Lung (tissue), 12 donors: Measurements from ENCODE around the gene PRXL2A. TPM values are rescaled to one million over a fixed set of nuclear protein-coding genes. Genes with fewer than 3 reads are reported as not detected.

Experiments used
- ATAC-seq: fragments of 200-7000 bp; cut with Tn5 transposase; one replicate; pipeline ENCODE4 v1.9.1; 2020; ENCODE audit warnings: moderate number of reproducible peaks; ENCODE audit not compliant: insufficient read depth, low FRiP score
- DNase-seq, 3 donors: peaks; one replicate each; pipeline ENCODE4 v3.0.0-alpha.2; 2013 to 2017
- H3K27ac ChIP-seq, 2 donors: one replicate each; pipeline ENCODE4 v1.5.1; 2013; ENCODE audit warnings: mild to moderate bottlenecking in 2 of 2, moderate library complexity in 2 of 2, control low read depth in 1 of 2, inconsistent platforms in 1 of 2, low read depth in 1 of 2, low read length in 1 of 2
- H3K27me3 ChIP-seq, 3 donors: one replicate each; pipeline ENCODE4 v1.5.1; 2013; ENCODE audit warnings: low read length in 2 of 3; ENCODE audit not compliant: control insufficient read depth in 3 of 3, insufficient read depth in 3 of 3
- H3K36me3 ChIP-seq, 4 donors: one replicate each; pipeline ENCODE4 v1.5.1; 2013; ENCODE audit warnings: low read length in 4 of 4, mild to moderate bottlenecking in 1 of 4, moderate library complexity in 1 of 4; ENCODE audit not compliant: control insufficient read depth in 4 of 4, insufficient read depth in 4 of 4
- H3K4me1 ChIP-seq, 5 donors: one replicate each; pipeline ENCODE4 v1.5.1; 2013; ENCODE audit warnings: low read length in 5 of 5, mild to moderate bottlenecking in 2 of 5, moderate library complexity in 1 of 5; ENCODE audit not compliant: control insufficient read depth in 5 of 5, insufficient read depth in 5 of 5
- H3K4me3 ChIP-seq: one replicate; pipeline ENCODE4 v1.5.1; 2013; ENCODE audit warnings: mild to moderate bottlenecking, control low read depth, moderate library complexity
- H3K9ac ChIP-seq, 2 donors: one replicate each; pipeline ENCODE4 v1.5.1; 2013; ENCODE audit warnings: low read length in 2 of 2, control low read depth in 1 of 2; ENCODE audit not compliant: insufficient read depth in 1 of 2
- H3K9me3 ChIP-seq, 4 donors: one replicate each; pipeline ENCODE4 v1.5.1; 2013; ENCODE audit warnings: low read length in 3 of 4, mild to moderate bottlenecking in 1 of 4, moderate library complexity in 1 of 4; ENCODE audit not compliant: control insufficient read depth in 4 of 4, insufficient read depth in 3 of 4
- CTCF ChIP-seq: IDR thresholded peaks from 2 replicates; pipeline ENCODE4 v1.5.1; 2012; ENCODE audit warnings: mild to moderate bottlenecking; ENCODE audit errors: control extremely low read depth, extremely low read depth
- WGBS, 2 donors: extraction: QIAGEN DNeasy Blood & Tissue Kit; methylation state at CpG; one replicate each; pipeline ENCODE4 v1.1.7; 2013; 5-methylcytosine and 5-hydroxymethylcytosine counted together
- polyA plus RNA-seq, 2 donors: library from polyadenylated mRNA; stranded (reverse); fragments of 200-250 nt; gene quantifications; one replicate each; pipeline ENCODE4 v1.2.1, GENCODE V29; 2013
- total RNA-seq, 2 donors: library from RNA; depleted of rRNA in 1 of 2; stranded (reverse); fragments of >200 nt in 1 of 2; gene quantifications; one replicate each; pipeline ENCODE4 v1.2.1, GENCODE V29; 2014 to 2021
- donor health status: control.
- donor health status: control.
- donor health status: Bipolar disorder and iron deficiency.
- donor health status: healthy.
- donor health status: DM: yes; HTN: yes; CAD: no.

The PRXL2A gene
- total and polyA plus RNA-seq, 4 donors: 18.2 to 59.5 (median 37.0) TPM

GRCh38 chr10:80472234-80473095 lies 64.1 kb downstream of the PRXL2A start:
- Histone ChIP-seq H3K4me1 (peaks cover 7 to 50% (median 17%) of the 10 kb centered on the region in 5 donors), H3K9ac (no peak overlapping the region), H3K27ac (peak overlapping the region in 1 of 2 donors; percentile 85), H3K4me3 (no peak overlapping the region), H3K36me3 (peaks cover 0 to 34% (median 4%) of the 10 kb centered on the region in 4 donors), H3K27me3 (no peaks in the 10 kb centered on the region), H3K9me3 (no peaks in the 10 kb centered on the region)
- 51 to 70% methylated on average over 9 of the region's 9 CpGs for WGBS, 2 donors
- DNase-seq (no peak), ATAC-seq (no peak)
- no peak for TF ChIP-seq CTCF

- no peak overlapping the region for H3K9ac ChIP-seq
- no peaks in the 10 kb centered on the region for H3K9me3 ChIP-seq
- no peak for DNase-seq
- TF ChIP-seq CTCF: no peak
- H3K27ac ChIP-seq: peak overlapping the region in 1 of 2 donors; percentile 85
- 77 to 85% methylated on average over 3 of the region's 3 CpGs for WGBS, 2 donors
- peaks cover 0 to 36% (median 4%) of the 10 kb centered on the region in 4 donors for H3K36me3 ChIP-seq
- no peak overlapping the region for H3K4me3 ChIP-seq
- ATAC-seq: no peak
- H3K4me1 ChIP-seq: peaks cover 4 to 45% (median 15%) of the 10 kb centered on the region in 5 donors
- H3K27me3 ChIP-seq: no peaks in the 10 kb centered on the region
Measured at GRCh38 chr10:80473096-80473657, 64.8 kb downstream of the PRXL2A start.

- 81 to 85% methylated on average over 8 of the region's 8 CpGs for WGBS, 2 donors
Measured at GRCh38 chr10:80473692-80474596, 65.6 kb downstream of the PRXL2A start.

More at GRCh38 chr10:80473692-80474596, 65.6 kb downstream of the PRXL2A start:
- Histone ChIP-seq H3K36me3 (peaks cover 0 to 36% (median 6%) of the 10 kb centered on the region in 4 donors), H3K4me1 (peaks cover 4 to 41% (median 12%) of the 10 kb centered on the region in 5 donors), H3K9me3 (no peaks in the 10 kb centered on the region), H3K27me3 (no peaks in the 10 kb centered on the region), H3K9ac (no peak overlapping the region), H3K4me3 (no peak overlapping the region), H3K27ac (peak overlapping the region; percentile 27 to 71)
- no peak for DNase-seq
- ATAC-seq: no peak
- no peak for TF ChIP-seq CTCF
